Stimulated activated naive CD8-positive, alpha-beta T cell treated with anti-CD3 and anti-CD28 coated beads, Interleukin-15, Interleukin-2, amounts not matched to agents 100 U/mL and 50 U/mL, for 24 hours (primary cell): ENCODE results near the gene PTPRT.
A peak's percentile ranks its signal among the peaks of the same experiment; 100 is the strongest.

Experiments
- ATAC-seq: fragments of 150-1000 bp; cut with Tn5 transposase; one replicate; pipeline ENCODE4 v1.10.0; 2021
- DNase-seq: peaks from one replicate; pipeline ENCODE4 v3.0.0; 2021

The PTPRT gene

DNA sequence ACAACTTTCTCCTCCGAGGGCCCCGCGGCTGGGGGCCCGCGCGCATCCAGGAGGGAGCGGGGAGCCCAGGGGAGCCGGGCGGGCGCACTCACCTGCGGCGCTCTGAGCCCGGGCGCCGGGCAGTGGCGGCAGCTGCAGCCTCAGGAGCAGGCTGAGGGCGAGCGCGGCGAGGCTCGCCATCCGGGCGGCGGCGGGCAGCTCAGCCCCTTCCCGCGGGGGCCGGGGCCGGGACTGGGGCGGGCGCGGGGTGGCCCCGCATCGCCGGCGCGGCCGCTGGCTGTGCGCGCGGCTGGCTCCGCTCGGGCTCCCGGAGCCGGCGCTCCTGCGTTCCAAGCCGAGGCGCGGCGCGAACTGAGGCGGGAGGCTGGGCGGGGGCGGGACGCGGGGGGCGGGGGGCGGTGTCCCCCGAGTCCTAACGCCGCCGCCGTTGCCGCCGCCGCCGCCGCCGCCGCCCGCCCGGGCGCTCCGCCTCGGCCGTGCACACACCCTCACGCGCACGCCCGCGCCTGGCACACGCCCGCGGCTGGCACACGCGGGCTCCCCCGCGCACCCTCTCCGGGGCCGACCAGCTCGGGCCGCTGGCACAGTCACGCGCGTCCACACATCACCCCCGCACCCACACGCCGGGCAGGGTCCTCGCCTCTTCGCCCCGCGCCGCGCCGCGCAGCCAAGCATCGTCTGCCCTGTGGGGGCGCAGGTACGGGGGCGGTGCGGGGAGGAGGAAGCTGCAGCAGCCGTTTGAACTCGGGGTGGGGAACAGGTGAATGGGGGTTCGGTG, at the start of gene PTPRT:
Gene PTPRT, minus strand, starts transcription at position 353 of the 778 bp plus-strand sequence. Its CDS starts 173 bp downstream, at position 180.
- ATAC-seq (no peak), DNase-seq (no peak)

- ATAC-seq, result no peak
These were observed 49.1 kb upstream of the PTPRT start for GRCh38 chr20:43238833-43239232.

DNA sequence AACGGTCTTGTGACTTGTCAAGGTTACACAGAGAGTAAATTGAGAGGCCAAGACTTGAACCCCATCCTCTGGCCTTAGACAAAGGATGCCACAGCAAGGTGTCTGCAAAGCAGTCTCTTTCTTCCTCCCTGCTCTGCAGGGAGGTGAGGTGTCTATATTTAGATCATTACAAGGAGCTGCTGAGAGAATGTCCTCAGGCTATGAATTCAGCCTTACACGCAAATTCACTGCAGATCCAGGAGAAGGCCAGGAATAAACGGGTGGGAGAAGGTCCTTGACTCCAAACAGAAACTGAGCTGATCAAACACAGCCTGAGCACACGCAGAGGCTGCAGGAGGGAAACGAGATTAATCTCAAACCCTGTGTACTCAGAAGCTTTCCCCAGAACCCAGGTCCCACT, 48.6 kb upstream of the PTPRT start:
- DNase-seq (no peak), ATAC-seq (no peak)

More at GRCh38 chr20:43238833-43239232, 49.1 kb upstream of the PTPRT start:
- DNase-seq, result no peak

GRCh38 chr20:43237651-43238168, 48.0 kb upstream of the PTPRT start:
- ATAC-seq (no peak), DNase-seq (no peak)

- no peak for ATAC-seq
These were observed 46.3 kb upstream of the PTPRT start for GRCh38 chr20:43235998-43236397.

GRCh38 chr20:43231829-43232228, 42.1 kb upstream of the PTPRT start:
- ATAC-seq (no peak), DNase-seq (no peak)

More at GRCh38 chr20:43235998-43236397, 46.3 kb upstream of the PTPRT start:
- no peak for DNase-seq

- ATAC-seq (no peak), DNase-seq (no peak)
These were observed 40.0 kb upstream of the PTPRT start for GRCh38 chr20:43229696-43230095.

- no peak for ATAC-seq
These were observed 30.9 kb upstream of the PTPRT start for GRCh38 chr20:43220612-43221011.

GRCh38 chr20:43210901-43211300, 21.2 kb upstream of the PTPRT start:
- no peak for ATAC-seq
- no peak for DNase-seq

More at GRCh38 chr20:43220612-43221011, 30.9 kb upstream of the PTPRT start:
- no peak for DNase-seq

- ATAC-seq (no peak), DNase-seq (no peak)
These were observed 20.1 kb upstream of the PTPRT start for GRCh38 chr20:43209831-43210230.

- ATAC-seq (no peak), DNase-seq (no peak)
These were observed 16.0 kb upstream of the PTPRT start for GRCh38 chr20:43205699-43206098.

GRCh38 chr20:43202100-43202499, 12.4 kb upstream of the PTPRT start:
- ATAC-seq, result no peak
- DNase-seq, result no peak

GRCh38 chr20:43198607-43199006, 8.9 kb upstream of the PTPRT start:
- no peak for ATAC-seq
- DNase-seq, result no peak

- DNase-seq (no peak), ATAC-seq (no peak)
These were observed 6.5 kb upstream of the PTPRT start for GRCh38 chr20:43196243-43196642.

- ATAC-seq, result no peak
- DNase-seq, result no peak
These were observed 4.4 kb upstream of the PTPRT start for GRCh38 chr20:43194137-43194536.

DNA sequence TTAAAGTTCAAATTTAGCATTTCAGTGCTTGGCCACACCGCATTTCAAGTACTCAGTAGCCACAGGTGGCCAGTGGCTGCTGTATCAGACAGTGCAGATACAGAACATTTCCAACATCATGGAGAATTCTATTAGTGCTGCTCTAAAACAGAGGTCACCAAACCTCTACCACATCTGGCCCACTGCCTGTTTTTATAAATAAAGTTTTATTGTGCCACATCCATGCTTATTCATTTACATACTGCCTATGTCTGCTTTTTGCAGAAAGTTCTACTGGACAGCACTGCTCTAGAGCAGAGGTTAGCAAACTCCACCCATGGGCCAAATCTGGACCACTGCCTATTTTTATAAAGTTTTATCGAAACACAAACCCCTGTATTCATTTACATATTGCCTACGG, 3.7 kb upstream of the PTPRT start:
- ATAC-seq, result no peak
- DNase-seq, result no peak

DNA sequence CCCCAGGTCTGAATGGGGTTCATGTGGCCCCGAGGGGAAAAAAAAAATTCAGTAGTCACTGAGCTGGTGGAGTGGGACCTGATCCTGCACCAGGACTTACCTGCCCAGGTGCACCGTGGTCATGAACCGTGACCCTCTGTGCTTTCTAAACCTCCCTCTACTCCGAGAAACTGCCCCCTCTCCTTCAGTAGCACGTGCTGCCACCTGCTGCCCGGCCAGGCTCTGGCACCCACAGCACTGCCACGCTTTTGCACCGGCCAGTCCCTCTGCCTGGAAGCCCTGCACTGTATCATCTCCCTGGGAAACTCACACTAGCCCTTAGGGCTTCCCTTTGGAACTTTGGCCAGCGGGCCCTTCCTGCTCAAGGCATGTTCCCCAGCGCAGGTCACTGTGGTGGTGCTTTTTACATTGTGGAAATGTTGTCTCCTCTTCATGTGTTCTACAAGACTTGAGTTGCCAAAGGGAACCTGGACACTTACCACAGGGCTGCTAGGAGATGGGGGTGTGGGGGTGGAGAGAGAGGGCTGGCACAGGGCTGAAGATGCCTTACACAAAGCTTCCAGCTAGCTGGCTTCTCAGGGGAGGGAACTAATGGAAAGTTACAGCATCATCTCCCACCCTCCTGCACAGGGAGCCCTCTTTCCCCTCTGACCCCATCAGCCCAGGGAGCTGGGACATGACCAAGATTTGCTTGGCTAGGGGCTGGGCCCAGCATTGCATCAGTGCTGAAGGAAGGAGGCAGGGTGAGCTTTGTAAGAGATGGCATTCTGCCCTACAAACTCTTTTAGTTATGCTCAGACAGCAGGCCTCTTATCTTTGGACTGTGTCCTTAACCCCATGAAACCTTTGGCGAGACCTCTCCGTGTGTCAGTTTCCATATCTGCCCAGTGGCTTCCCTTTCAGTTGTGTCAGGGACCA, 2.5 kb upstream of the PTPRT start:
- peak; percentile 21 for DNase-seq
- ATAC-seq, result no peak

GRCh38 chr20:43191143-43191542, 1.4 kb upstream of the PTPRT start:
- DNase-seq (no peak), ATAC-seq (no peak)

GRCh38 chr20:43190332-43190953, 737 bp upstream of the PTPRT start:
- DNase-seq (no peak), ATAC-seq (no peak)

DNA sequence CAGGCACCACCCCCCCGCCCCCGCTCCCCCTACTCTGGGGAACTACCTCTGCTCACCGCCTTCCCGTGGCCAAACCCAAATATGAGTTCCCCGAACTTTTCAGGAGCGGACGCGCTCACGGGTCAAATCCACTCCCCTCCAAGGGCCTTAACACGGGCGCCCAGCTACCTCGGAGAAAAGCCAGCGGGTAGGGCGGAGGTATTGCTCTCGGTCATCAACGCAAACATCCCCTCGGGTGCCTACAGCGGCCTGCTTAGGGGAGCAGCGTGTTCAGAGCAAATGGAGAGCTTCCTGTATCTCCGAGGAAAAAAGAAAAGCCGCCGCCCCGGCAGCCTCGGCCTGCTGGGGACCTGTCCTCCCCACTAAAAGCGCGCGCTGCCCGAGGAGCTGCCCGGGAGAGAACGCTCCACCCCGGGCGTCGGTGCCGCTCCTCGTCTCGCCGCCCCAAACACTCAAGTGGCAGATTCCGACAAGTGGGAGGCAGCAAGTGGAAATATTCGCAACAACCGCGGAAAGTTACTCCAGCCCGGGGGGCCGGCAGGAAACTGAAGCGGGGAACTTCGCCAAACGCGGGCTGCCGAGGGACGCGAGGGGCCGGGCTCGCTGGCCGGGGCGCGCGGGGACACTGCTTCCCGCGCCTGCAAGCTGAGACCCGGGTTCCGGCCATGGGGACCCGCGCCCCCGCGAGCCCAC, 699 bp downstream of the PTPRT start:
- DNase-seq (no peak), ATAC-seq (no peak)

- DNase-seq, result no peak
- ATAC-seq, result no peak
These were observed 1.5 kb downstream of the PTPRT start for GRCh38 chr20:43188234-43188653.
